Inflammatory macrophage treated with lipopolysaccharide for 4 hours (primary cell): ENCODE data around the gene MYOZ2.
"Not testable (repeated sequence)": the region's sequence is repeated elsewhere in the genome, so short reads cannot be mapped to it uniquely, and the experiment has no call there.

Source experiments
- DNase-seq: peaks from one replicate; pipeline ENCODE4 v3.0.0-alpha.2; 2020

The MYOZ2 gene

GRCh38 chr4:119130365-119131065 lies 5.1 kb upstream of the MYOZ2 start:
- DNase-seq = peak; percentile 14

DNA sequence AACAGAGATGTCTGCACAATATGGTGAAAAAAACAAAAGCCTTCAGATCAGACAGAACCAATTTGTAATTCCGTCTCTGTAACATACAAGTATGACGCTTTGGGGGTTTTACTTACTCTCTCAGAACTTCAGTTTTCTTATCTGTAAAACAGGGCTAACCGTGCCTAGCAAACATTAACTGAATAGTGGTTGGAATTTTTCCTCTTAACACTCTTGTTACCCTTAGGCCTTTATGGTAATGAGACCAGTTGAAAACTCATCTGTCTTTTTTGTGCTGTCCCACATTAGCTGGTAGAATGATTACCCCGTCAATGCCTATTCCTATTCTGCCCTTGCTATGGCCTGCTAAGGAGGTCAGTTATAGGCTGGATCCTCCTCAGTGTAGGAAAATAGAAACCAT lies 4.5 kb upstream of the MYOZ2 start:
- no peak for DNase-seq

DNA sequence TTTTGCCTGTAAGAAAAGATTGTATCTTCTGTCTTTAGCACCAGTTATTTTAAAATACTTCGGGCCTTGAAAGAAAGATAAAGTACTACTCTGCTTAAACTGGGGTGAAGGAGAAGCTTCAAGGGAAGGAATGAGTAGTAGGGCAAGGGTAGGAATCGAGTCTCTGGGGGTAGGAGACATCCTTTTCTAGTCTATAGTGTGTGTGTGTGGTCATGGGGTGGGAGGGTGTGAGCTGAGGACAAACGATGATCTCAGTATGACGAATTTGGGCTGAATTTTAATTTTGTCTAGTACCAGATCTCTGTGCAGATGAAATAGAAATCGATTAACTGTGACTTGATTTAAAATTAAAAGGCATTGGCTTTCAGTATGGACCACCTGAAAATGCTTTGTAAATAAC lies 3.3 kb upstream of the MYOZ2 start:
- no peak for DNase-seq

DNA sequence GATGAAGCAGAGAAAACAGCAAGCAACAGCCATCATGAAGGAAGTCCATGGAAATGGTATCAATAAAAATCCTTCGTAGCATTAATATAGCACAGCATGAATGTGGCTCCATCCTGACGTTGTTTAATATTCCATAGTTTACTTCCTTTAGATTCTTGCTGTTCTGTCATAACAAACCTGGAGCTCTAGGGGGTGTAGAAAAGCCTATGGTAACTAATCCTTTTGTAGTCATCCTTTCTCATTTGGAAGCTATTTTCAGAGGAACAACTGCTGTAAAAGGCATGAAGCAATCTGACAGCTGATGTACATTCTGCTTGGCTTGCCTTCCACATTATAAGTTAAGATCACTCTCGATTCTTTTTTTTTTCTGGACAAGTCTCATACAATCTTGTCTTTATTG lies 914 bp downstream of the MYOZ2 start:
- no peak for DNase-seq

- DNase-seq = no peak
These were observed 2.4 kb downstream of the MYOZ2 start for GRCh38 chr4:119138046-119138445.

DNA sequence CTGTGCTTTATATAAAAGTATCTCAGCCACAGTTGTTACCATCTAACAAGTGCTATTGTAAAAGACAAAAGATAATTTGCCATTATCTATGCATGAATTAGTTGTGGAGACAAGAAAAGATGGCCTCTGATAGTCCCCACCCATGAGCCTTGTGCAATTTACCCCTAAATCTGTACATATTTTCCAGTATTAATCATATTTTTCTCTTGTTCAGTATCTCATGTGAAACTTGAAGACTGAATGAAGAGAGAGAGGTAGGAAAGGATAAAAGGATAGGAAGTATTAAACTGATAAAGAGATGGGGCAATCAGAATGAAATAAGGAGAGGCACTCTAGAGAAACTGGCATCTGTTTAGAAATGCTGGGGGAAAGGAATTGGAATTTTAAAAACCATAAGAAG lies 3.7 kb downstream of the MYOZ2 start:
- DNase-seq = no peak

- no peak for DNase-seq
These were observed 4.2 kb downstream of the MYOZ2 start for GRCh38 chr4:119139822-119140252.

GRCh38 chr4:119141283-119141682 lies 5.7 kb downstream of the MYOZ2 start:
- not testable (repeated sequence) for DNase-seq

GRCh38 chr4:119142833-119143232 lies 7.2 kb downstream of the MYOZ2 start:
- DNase-seq = no peak

- DNase-seq = not testable (repeated sequence)
These were observed 7.7 kb downstream of the MYOZ2 start for GRCh38 chr4:119143341-119143740.

DNA sequence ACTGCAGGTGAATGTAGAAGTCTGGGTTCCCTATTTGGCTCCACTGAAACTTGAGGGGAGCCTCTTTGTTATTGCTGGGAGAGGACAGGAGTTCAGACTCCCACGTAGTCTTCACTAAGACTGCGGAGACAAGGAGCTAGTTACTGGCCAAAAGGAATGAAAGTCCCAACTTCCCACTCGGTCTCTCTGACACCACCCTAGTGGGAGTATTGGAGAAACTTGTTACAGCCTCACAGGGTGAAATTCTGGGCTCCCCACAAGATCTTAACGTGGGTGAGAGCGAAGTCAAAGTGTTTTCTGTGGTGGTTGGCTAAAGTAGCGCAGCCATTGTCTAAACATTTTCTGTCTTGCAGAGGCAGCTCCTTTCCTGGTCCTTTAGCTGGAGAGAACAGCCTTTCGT lies 13.5 kb downstream of the MYOZ2 start:
- DNase-seq = peak; percentile 6

GRCh38 chr4:119151161-119151560 lies 15.5 kb downstream of the MYOZ2 start:
- no peak for DNase-seq

GRCh38 chr4:119152741-119153140 lies 17.1 kb downstream of the MYOZ2 start:
- no peak for DNase-seq

DNA sequence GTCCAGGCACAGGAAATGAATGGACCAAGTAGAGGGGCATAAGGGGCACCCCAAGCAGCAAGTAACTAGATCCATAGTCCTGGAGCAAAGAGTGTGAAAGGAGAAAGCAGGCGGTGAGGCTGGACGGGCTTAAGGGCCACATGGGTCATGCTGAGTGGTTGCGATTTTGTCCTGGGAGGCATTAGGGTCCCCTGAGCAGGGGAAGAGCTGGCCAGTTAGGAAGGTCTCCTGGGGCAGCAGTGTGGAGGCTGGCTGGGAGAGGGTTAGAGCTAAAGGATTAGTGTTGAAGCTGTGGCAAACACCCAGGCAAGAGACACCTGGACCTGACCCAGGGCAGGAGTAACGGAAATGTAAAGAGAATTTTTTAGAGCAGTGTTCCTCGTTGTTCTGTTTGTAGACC lies 26.5 kb downstream of the MYOZ2 start:
- no peak for DNase-seq

- DNase-seq = no peak
These were observed 30.1 kb downstream of the MYOZ2 start for GRCh38 chr4:119165767-119166166.

DNA sequence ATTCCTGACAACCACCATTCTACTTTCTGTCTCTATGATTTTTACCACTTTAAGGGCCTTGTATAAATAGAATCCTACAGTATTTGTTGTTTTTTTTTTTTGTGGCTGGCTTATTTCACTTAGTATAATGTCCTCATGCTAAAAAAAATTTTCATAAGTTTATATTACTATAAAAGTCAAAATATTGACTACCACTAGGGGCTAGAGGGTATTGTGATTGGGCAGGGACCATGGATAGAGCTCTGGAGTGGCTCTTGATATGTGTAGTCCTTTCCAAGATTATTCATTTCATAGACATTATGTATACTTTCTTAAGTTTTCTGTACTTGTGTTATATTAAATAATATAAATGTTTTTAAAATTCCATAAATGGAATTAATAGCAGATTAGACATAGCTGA lies 34.6 kb downstream of the MYOZ2 start:
- DNase-seq = no peak

- DNase-seq = no peak
These were observed 36.6 kb downstream of the MYOZ2 start for GRCh38 chr4:119172223-119172622.

DNA sequence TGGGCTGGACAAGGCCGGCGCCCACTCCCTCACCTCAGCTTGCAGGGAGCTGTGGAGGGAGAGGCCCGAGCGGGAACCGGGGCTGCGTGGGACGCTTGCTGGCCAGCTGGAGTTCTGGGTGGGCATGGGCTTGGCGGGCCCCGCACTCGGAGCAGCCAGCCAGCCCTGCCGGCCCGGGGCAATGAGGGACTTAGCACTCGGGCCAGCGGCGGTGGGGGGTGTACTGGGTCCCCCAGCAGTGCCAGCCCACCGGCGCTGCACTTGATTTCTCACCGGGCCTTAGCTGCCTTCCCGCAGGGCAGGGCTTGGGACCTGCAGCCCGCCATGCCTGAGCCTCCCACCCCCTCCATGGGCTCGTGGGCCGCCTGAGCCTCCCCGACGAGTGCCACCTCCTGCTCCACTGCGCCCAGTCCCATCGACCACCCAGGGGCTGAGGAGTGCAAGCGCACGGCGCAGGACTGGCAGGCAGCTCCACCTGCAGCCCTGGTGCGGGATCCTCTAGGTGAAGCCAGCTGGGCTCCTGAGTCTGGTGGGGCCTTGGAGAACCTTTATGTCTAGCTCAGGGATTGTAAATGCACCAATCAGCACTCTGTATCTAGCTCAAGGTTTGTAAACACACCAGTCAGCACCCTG lies 38.2 kb downstream of the MYOZ2 start:
- DNase-seq = not testable (repeated sequence)

- no peak for DNase-seq
These were observed 43.4 kb downstream of the MYOZ2 start for GRCh38 chr4:119179011-119179410.

DNA sequence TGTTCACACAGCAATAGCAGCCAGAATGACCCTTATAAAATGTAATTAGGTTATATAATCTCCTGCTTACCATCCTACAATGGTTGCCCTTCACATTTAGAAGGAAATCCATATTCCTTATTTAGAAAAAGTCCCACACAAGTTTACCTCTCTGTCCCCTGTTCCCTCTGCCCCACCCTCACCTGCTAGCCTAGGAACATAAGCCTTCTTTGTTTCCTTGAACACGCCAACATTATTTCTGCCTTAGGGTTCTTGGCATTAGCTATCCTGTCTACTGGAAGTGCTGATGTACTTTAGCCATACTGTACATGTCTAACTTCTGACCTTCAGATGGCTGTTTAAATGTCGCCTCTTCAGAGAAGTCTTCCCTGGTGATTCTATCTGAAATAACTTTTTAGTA lies 48.5 kb downstream of the MYOZ2 start:
- DNase-seq = no peak

DNA sequence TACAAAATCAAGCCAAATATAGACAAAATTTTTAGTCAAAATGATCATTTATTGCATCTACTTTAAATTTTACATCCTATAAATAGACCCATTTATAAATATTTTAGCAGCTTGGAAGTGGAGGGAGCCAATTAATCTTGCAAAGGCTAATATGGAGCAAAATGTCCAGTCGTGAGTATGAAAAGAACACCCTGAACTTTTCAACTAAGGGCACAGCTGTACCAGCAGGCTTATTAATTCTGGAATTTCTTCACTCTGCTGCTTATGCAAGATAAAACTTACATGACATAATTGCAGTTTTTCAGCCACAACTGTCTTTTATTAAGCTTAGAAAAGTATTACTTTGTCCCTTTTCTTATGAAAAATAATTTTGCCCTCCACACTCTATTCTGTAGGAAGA lies 54.0 kb downstream of the MYOZ2 start:
- DNase-seq = peak; percentile 37

- no peak for DNase-seq
These were observed 54.7 kb downstream of the MYOZ2 start for GRCh38 chr4:119190354-119190753.

DNA sequence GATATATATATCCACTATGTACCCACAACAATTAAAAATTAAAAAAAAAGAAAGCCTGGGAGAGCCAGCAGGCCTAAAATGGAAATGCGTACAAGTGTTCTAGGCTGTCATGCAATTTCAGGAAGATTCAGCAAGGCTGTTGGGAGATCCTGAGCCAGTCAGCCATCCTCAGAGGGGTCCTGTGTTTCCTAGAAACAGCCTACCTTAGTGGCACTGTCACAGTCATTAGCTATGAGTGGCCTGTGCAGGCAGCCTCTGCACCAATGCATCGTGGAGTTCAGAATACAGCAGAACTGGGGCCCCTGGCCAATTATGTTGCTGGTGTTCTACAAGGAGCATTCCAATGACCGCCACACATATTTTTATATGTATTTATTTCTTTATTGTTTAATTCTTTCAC lies 55.9 kb downstream of the MYOZ2 start:
- DNase-seq = no peak

- no peak for DNase-seq
These were observed 62.2 kb downstream of the MYOZ2 start for GRCh38 chr4:119197772-119198212.

DNA sequence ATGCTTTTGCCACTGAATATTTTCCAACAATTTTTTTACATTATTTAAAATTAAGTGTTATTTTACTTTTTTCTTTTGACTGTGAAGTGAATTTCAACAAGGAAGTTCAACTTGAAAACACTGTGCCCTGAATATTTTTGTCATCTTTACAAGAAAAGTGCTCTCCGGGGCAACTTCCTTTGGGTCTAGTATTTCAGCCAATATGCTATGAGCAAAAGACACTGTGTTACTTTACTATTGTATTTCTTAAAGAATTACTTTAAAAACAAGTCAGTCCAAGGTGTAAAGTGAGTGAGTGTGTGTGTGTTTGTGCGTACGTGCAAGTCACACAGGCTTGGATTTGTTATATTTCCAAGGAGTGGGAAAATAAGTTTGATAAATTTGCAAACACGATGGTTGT lies 69.3 kb downstream of the MYOZ2 start:
- peak; percentile 10 for DNase-seq
